Uterus (tissue), 2 donors: ENCODE measurements around the gene TWF1.

Experiments
- CTCF ChIP-seq, 4 experiments: fragments of 200-600 bp in 2 of 4; fragments of 450-650 bp in 2 of 4; sonication (generic) in 2 of 4; IDR thresholded peaks; one replicate each; pipeline ENCODE4 v1.5.1; 2016 to 2019; ENCODE audit warnings: antibody characterized with exemption in 4 of 4, mild to moderate bottlenecking in 2 of 4, moderate library complexity in 1 of 4
- POLR2A ChIP-seq, 2 donors: fragments of 450-650 bp; IDR thresholded peaks; one replicate each; pipeline ENCODE4 v1.6.1; 2016; ENCODE audit warnings: antibody characterized with exemption in 2 of 2, mild to moderate bottlenecking in 1 of 2, moderate library complexity in 1 of 2

GRCh38 chr12:43766291-43766690, 39.8 kb downstream of the TWF1 start:
- TF ChIP-seq POLR2A (IDR thresholded peaks at IDR 0.05) (no peak), CTCF (IDR thresholded peaks at IDR 0.05) (no peak)
